Pancreas (tissue), 10 donors: Measurements from ENCODE around the gene BCO1. TPM values are rescaled to one million over a fixed set of nuclear protein-coding genes. Genes with fewer than 3 reads are reported as not detected.

Experiments used
- ATAC-seq, 4 donors: fragments of 200-7000 bp; cut with Tn5 transposase; one replicate each; pipeline versions ENCODE4 v1.8.0 to v1.9.1; 2020; ENCODE audit warnings: mild to moderate bottlenecking in 4 of 4, moderate library complexity in 4 of 4
- DNase-seq, 6 donors: peaks; one replicate each; pipeline ENCODE4 v3.0.0-alpha.2; 2020
- FAIRE-seq: peaks from 2 replicates; lab custom pipeline; 2012; peaks lifted over from hg19 to GRCh38; lab: Jason Lieb, UNC
- H3K27ac ChIP-seq, 4 donors: fragments of 200-600 bp; sonication (generic); 1 replicate in 3 of 4; 2 replicates in 1 of 4; pipeline versions ENCODE4 v1.5.0 to v1.8.0; 2020
- H3K27me3 ChIP-seq, 4 donors: fragments of 200-600 bp; one replicate each; pipeline ENCODE4 v1.8.0; 2021
- H3K36me3 ChIP-seq, 3 donors: fragments of 200-600 bp; sonication (generic) in 1 of 3; one replicate each; pipeline versions ENCODE4 v1.5.0 to v1.8.0; 2020 to 2021
- H3K4me1 ChIP-seq, 3 donors: fragments of 200-600 bp; one replicate each; pipeline ENCODE4 v1.8.0; 2021
- H3K4me3 ChIP-seq, 4 donors: fragments of 200-600 bp; sonication (generic) in 2 of 4; one replicate each; pipeline versions ENCODE4 v1.5.0 to v1.8.0; 2020 to 2021
- H3K9me3 ChIP-seq, 4 donors: fragments of 200-600 bp; one replicate each; pipeline ENCODE4 v1.8.0; 2021
- WGBS, 2 donors: extraction: QIAGEN DNeasy Blood & Tissue Kit; methylation state at CpG; one replicate each; pipeline ENCODE4 v1.1.7; 2013; 5-methylcytosine and 5-hydroxymethylcytosine counted together
- intact Hi-C, 3 donors: fragments of 100-400 bp; cut with DNase I; formaldehyde crosslinking; loops; one replicate each; pipeline versions ENCODE4 v1.11.1 to v1.14.2; 2022
- polyA plus RNA-seq, 2 donors: library from polyadenylated mRNA; stranded (reverse); fragments of 200-250 nt; gene quantifications; one replicate each; pipeline ENCODE4 v1.2.3, GENCODE V29; 2013
- total RNA-seq, 6 donors: library from RNA; stranded (reverse); fragmentation: NEBNext Ultra II Directional in 4 of 6; extraction: Animal tissue kit (Norgen Biotek cat#: 25700) in 4 of 6; gene quantifications; one replicate each; pipeline versions ENCODE4 v1.2.1 to v1.2.4, GENCODE V29; 2021 to 2023
- TF ChIP-seq, protein P1 (sequence below), 4 donors: fragments of 200-600 bp; sonication (generic) in 3 of 4; IDR thresholded peaks; one replicate each; pipeline versions ENCODE4 v1.5.0 to v1.8.0; 2021; ENCODE audit warnings: antibody characterized with exemption in 4 of 4
- donor health status: healthy with polysubstance abuse.
- donor health status: DM: no; HTN: no; CAD: no; lungs with moderate emphysema.
- donor health status: DM: no; HTN: no; CAD: no.
- donor health status: control.
- donor health status: control.
- donor health status: Bipolar disorder and iron deficiency.
- donor health status: DM: yes; HTN: yes; CAD: no.
- donor health status: DM: no; HTN: no; CAD: no.
- donor health status: DM: no; HTN: no; CAD: no.
- donor health status: DM: yes; HTN: yes; CAD: no.

Gene BCO1
- total and polyA plus RNA-seq, 8 donors, result 0.16 to 0.87 (median 0.31) TPM; not detected in 3

DNA sequence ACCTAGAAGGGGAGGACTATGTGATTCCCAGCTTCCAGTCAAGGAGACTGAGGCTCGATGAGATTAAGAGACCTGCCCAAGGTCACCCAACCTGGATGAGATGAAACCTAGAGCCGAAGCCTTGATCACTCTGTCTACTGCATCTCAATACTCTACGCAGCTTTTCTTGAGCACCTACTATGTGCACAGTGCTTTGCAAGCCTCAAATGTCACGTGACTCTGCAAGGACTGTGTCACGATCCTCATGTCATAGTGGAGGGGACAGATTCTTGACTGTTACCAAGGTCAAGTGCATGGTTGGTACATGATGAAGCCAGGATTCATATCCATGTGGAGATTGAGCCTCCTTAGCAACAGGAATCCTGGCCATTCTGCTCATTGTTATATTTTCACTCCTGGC is 14.7 kb downstream of the BCO1 start:
- intact Hi-C loops, result no loop called here
- H3K4me3 ChIP-seq, result no peak overlapping the region
- no peaks in the 10 kb centered on the region for H3K4me1 ChIP-seq
- TF ChIP-seq, protein P1, sequence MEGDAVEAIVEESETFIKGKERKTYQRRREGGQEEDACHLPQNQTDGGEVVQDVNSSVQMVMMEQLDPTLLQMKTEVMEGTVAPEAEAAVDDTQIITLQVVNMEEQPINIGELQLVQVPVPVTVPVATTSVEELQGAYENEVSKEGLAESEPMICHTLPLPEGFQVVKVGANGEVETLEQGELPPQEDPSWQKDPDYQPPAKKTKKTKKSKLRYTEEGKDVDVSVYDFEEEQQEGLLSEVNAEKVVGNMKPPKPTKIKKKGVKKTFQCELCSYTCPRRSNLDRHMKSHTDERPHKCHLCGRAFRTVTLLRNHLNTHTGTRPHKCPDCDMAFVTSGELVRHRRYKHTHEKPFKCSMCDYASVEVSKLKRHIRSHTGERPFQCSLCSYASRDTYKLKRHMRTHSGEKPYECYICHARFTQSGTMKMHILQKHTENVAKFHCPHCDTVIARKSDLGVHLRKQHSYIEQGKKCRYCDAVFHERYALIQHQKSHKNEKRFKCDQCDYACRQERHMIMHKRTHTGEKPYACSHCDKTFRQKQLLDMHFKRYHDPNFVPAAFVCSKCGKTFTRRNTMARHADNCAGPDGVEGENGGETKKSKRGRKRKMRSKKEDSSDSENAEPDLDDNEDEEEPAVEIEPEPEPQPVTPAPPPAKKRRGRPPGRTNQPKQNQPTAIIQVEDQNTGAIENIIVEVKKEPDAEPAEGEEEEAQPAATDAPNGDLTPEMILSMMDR (IDR thresholded peaks at IDR 0.05), result no peak
- FAIRE-seq, result no peak
- DNase-seq, result no peak
- no peak overlapping the region for H3K27ac ChIP-seq
- no peaks in the 10 kb centered on the region for H3K27me3 ChIP-seq
- H3K36me3 ChIP-seq, result no peaks in the 10 kb centered on the region
- no peak for ATAC-seq
- 76 to 79% methylated on average over 5 of the region's 5 CpGs for WGBS, 2 donors
- H3K9me3 ChIP-seq, result no peaks in the 10 kb centered on the region

DNA sequence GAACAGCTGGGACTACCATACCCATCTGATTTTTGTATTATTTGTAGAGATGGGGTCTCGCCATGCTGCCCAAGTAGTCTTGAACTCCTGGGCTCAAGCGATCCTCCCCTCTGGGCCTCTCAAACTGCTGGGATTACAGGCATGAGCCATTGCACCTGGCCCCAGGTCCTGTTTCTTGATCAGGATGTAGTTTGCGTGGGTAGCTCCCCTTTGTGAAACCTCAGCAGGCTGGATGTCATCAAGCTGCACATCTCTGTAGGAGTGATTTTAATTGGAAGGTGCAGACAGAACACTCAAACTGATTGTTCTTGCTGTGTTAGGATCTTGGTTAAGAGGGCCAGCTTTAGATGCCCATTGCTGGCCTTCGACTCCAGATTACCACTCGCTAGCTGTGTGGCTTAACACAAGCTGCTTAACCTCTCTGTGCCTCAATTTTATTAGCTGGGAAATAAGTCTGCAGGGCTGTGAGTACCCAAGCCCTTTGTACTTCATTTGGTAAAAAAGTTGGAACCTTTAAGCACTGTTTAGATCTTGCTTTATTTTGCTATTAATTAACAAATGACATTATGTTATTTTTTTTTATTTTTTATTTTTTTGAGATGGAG is 16.5 kb downstream of the BCO1 start:
- H3K9me3 ChIP-seq, result no peaks in the 10 kb centered on the region
- intact Hi-C loops, result no loop called here
- ATAC-seq, result no peak
- no peaks in the 10 kb centered on the region for H3K27me3 ChIP-seq
- H3K27ac ChIP-seq, result no peak overlapping the region
- TF ChIP-seq, protein P1 (IDR thresholded peaks at IDR 0.05), result no peak
- no peaks in the 10 kb centered on the region for H3K36me3 ChIP-seq
- H3K4me3 ChIP-seq, result no peak overlapping the region
- 85 to 90% methylated on average over 5 of the region's 5 CpGs for WGBS, 2 donors
- no peaks in the 10 kb centered on the region for H3K4me1 ChIP-seq
- FAIRE-seq, result no peak
- DNase-seq, result no peak

DNA sequence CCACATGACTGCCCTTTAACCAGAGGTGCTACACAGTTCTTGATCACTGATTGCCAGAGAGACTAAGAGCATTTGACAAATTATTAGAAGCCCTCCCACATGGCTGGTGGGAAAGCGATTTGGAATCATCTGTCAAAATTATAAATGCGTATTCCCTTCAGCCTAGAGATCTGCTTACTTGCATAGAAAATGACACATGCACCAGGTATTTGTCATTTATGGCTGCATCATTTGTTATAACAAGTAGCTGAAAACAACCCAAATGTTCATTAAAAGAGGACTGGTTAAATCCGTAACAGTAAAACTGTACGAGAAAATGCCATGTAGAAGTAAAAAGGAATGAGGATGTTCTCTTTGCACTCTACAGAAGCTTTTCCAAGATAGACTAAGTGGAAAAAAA is 21.4 kb downstream of the BCO1 start:
- H3K9me3 ChIP-seq, result no peaks in the 10 kb centered on the region
- FAIRE-seq, result no peak

DNA sequence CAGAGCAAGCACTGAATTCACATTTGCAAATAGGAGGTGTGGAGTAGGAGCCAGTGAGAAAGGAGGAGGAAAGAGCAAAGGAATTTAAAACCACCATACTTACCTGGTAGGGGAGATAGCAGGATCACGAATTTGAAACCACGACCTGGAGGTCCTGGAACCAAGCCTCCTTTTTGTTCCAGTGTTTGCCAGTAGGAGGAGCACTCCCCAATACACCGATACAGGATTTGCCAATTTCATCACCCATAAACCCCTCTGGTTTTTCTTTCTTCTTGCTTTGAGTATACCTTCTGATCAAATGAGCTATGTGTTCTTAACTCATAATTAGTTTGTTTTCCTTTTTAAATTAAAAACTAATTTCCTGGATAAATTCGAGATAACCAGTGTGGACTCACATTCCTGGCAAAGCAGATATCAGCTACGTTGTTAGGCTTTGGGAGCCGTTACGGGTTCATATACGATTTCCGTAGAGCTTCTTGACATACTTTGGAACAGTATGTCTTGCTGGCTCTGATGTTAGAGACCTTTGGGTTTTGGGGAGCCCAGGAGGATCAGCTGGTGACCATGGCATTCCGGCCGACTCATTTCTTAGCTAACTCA is 22.7 kb downstream of the BCO1 start:
- H3K4me1 ChIP-seq, result no peaks in the 10 kb centered on the region
- no peaks in the 10 kb centered on the region for H3K27me3 ChIP-seq
- H3K9me3 ChIP-seq, result no peaks in the 10 kb centered on the region
- TF ChIP-seq, protein P1 (IDR thresholded peaks at IDR 0.05), result peak in 3 of 4 donors; percentile 31 to 38 (median 31)
- ATAC-seq, result peak in 1 of 4 donors; percentile 46
- no peak for FAIRE-seq
- H3K27ac ChIP-seq, result no peak overlapping the region
- intact Hi-C loops, result no loop called here
- no peaks in the 10 kb centered on the region for H3K36me3 ChIP-seq
- H3K4me3 ChIP-seq, result no peak overlapping the region
- 61 to 73% methylated on average over 11 of the region's 11 CpGs for WGBS, 2 donors
- DNase-seq, result no peak

More for the DNA sequence above, 21.4 kb downstream of the BCO1 start:
- WGBS, 2 donors, result 49 to 60% methylated on average over 4 of the region's 4 CpGs
- Histone ChIP-seq H3K36me3 (no peaks in the 10 kb centered on the region), H3K27me3 (no peaks in the 10 kb centered on the region), H3K4me3 (no peak overlapping the region), H3K4me1 (no peaks in the 10 kb centered on the region), H3K27ac (no peak overlapping the region)
- intact Hi-C loops, result no loop called here
- no peak for ATAC-seq
- no peak for DNase-seq
- TF ChIP-seq, protein P1 (IDR thresholded peaks at IDR 0.05), result no peak
